ENCODE results near the gene EML4. TPM values are rescaled to one million over a fixed set of nuclear protein-coding genes. Genes with fewer than 3 reads are reported as not detected.

Gene EML4
- total and polyA plus RNA-seq, 2 of the 13 experiments (the other 11 are each of a cell fraction or from before 2014, with no cell fraction given): 243 to 476 TPM

DNA sequence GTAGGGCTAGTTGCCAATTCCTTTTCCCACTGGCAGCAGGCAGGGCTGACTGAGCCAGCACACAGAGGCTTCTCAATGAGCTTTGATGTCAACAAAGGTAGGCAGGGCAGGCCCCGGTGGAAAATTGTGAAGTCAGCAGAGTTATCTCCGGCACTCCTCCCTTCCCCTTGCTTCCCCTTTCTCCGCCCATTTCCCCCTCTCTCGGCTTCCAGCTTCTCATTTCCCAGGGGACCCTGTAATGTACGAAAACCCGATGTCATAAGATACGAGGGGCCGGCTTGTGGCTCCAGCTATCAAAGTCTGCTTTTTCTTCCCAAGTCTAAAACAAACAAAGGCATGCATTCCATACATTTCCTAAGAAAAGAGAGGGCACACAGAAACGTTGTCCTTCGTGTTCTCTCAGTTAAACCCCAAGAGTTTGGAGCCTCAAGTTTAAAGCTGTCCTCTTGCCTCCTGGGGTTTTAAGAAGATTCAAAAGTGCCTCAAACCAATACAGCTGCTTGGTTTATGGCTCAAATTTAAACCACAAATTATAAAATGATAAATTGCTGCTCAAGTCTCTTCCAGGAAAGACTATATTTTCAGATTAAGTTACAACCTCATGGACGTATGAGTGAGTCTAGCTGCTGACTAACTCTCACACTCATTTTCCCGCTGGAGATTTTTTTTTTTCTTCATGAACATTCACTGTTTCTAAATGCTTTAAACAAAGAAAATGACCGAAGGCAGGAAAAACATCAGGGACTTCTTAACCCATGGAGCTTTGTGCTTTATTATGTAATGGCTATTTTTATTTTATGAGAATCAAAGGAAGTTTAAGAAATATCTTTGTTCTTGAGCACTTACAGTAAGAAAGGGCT, 27.2 kb upstream of the EML4 start (continued):
- no peak for TF ChIP-seq TBL1XR1 (IDR thresholded peaks at IDR 0.05; ENCODE audit: borderline replicate concordance, low read length, partially characterized antibody)
- peak; percentile 55; the same call in 1 of the 2 replicates for TF ChIP-seq HNRNPL (IDR thresholded peaks at IDR 0.05; ENCODE audit: low read depth, low read length)
- no peak for TF ChIP-seq HNRNPH1 (optimal IDR thresholded peaks at IDR 0.05; ENCODE audit: low read depth, low read length)
- TF ChIP-seq, protein P1, sequence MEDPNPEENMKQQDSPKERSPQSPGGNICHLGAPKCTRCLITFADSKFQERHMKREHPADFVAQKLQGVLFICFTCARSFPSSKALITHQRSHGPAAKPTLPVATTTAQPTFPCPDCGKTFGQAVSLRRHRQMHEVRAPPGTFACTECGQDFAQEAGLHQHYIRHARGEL (CRISPR knock-in tag; IDR thresholded peaks at IDR 0.05): no peak
- TF ChIP-seq ZNF616 (CRISPR knock-in tag; IDR thresholded peaks at IDR 0.05; ENCODE audit: low read depth): no peak
- TF ChIP-seq NFYB (CRISPR knock-in tag; IDR thresholded peaks at IDR 0.05): no peak
- TF ChIP-seq SSRP1 (CRISPR knock-in tag; IDR thresholded peaks at IDR 0.05): no peak
- no peak for TF ChIP-seq ZSCAN9 (CRISPR knock-in tag; IDR thresholded peaks at IDR 0.05; ENCODE audit: borderline replicate concordance)
- TF ChIP-seq GATAD2A (CRISPR knock-in tag; IDR thresholded peaks at IDR 0.05): peak; percentile 93
- TF ChIP-seq ARNTL (CRISPR knock-in tag; IDR thresholded peaks at IDR 0.05): peak; percentile 75
- TF ChIP-seq ZNF567 (CRISPR knock-in tag; IDR thresholded peaks at IDR 0.05; ENCODE audit: borderline replicate concordance): no peak
- TF ChIP-seq, protein P2, sequence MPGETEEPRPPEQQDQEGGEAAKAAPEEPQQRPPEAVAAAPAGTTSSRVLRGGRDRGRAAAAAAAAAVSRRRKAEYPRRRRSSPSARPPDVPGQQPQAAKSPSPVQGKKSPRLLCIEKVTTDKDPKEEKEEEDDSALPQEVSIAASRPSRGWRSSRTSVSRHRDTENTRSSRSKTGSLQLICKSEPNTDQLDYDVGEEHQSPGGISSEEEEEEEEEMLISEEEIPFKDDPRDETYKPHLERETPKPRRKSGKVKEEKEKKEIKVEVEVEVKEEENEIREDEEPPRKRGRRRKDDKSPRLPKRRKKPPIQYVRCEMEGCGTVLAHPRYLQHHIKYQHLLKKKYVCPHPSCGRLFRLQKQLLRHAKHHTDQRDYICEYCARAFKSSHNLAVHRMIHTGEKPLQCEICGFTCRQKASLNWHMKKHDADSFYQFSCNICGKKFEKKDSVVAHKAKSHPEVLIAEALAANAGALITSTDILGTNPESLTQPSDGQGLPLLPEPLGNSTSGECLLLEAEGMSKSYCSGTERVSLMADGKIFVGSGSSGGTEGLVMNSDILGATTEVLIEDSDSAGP (CRISPR knock-in tag; IDR thresholded peaks at IDR 0.05; ENCODE audit: borderline replicate concordance): no peak; the same call in 1 of the 2 replicates
- TF ChIP-seq TGIF2 (CRISPR knock-in tag; IDR thresholded peaks at IDR 0.05): 0 out of 2 replicates have a peak, but pooled peaks have one; percentile 28
- TF ChIP-seq, protein P3, sequence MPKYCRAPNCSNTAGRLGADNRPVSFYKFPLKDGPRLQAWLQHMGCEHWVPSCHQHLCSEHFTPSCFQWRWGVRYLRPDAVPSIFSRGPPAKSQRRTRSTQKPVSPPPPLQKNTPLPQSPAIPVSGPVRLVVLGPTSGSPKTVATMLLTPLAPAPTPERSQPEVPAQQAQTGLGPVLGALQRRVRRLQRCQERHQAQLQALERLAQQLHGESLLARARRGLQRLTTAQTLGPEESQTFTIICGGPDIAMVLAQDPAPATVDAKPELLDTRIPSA (CRISPR knock-in tag; IDR thresholded peaks at IDR 0.05; ENCODE audit: borderline replicate concordance): peak; percentile 36; the same call in 1 of the 2 replicates
- TF ChIP-seq, protein P4, sequence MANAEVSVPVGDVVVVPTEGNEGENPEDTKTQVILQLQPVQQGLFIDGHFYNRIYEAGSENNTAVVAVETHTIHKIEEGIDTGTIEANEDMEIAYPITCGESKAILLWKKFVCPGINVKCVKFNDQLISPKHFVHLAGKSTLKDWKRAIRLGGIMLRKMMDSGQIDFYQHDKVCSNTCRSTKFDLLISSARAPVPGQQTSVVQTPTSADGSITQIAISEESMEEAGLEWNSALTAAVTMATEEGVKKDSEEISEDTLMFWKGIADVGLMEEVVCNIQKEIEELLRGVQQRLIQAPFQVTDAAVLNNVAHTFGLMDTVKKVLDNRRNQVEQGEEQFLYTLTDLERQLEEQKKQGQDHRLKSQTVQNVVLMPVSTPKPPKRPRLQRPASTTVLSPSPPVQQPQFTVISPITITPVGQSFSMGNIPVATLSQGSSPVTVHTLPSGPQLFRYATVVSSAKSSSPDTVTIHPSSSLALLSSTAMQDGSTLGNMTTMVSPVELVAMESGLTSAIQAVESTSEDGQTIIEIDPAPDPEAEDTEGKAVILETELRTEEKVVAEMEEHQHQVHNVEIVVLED (CRISPR knock-in tag; IDR thresholded peaks at IDR 0.05; ENCODE audit: borderline replicate concordance): no peak
- no peak for TF ChIP-seq SMAD9 (CRISPR knock-in tag; IDR thresholded peaks at IDR 0.05)
- TF ChIP-seq ZBTB42 (CRISPR knock-in tag; IDR thresholded peaks at IDR 0.05): no peak
- no peak for TF ChIP-seq ZNF468 (CRISPR knock-in tag; IDR thresholded peaks at IDR 0.05)
- no peak for TF ChIP-seq ZEB1 (IDR thresholded peaks at IDR 0.05; ENCODE audit: insufficient replicate concordance, low read depth)
- no peak for TF ChIP-seq NR3C1 (CRISPR knock-in tag; IDR thresholded peaks at IDR 0.05)
- TF ChIP-seq ZBTB1 (CRISPR knock-in tag; IDR thresholded peaks at IDR 0.05; ENCODE audit: borderline replicate concordance): no peak
- TF ChIP-seq, protein P5, sequence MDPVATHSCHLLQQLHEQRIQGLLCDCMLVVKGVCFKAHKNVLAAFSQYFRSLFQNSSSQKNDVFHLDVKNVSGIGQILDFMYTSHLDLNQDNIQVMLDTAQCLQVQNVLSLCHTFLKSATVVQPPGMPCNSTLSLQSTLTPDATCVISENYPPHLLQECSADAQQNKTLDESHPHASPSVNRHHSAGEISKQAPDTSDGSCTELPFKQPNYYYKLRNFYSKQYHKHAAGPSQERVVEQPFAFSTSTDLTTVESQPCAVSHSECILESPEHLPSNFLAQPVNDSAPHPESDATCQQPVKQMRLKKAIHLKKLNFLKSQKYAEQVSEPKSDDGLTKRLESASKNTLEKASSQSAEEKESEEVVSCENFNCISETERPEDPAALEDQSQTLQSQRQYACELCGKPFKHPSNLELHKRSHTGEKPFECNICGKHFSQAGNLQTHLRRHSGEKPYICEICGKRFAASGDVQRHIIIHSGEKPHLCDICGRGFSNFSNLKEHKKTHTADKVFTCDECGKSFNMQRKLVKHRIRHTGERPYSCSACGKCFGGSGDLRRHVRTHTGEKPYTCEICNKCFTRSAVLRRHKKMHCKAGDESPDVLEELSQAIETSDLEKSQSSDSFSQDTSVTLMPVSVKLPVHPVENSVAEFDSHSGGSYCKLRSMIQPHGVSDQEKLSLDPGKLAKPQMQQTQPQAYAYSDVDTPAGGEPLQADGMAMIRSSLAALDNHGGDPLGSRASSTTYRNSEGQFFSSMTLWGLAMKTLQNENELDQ (CRISPR knock-in tag; IDR thresholded peaks at IDR 0.05; ENCODE audit: borderline replicate concordance): no peak
- no peak; the same call in 1 of the 2 replicates for TF ChIP-seq MAF1 (CRISPR knock-in tag; IDR thresholded peaks at IDR 0.05; ENCODE audit: borderline replicate concordance)
- TF ChIP-seq NFE2L2 (IDR thresholded peaks at IDR 0.05; ENCODE audit: low read length): no peak

Data from HepG2 (cell line).